ENCODE data around the gene SFR1. TPM values are rescaled to one million over a fixed set of nuclear protein-coding genes. Genes with fewer than 3 reads are reported as not detected.
A peak's percentile ranks its signal among the peaks of the same experiment; 100 is the strongest.

SFR1 gene
- total RNA-seq, 1 donor from 2014 or later = 3.4 TPM

DNA sequence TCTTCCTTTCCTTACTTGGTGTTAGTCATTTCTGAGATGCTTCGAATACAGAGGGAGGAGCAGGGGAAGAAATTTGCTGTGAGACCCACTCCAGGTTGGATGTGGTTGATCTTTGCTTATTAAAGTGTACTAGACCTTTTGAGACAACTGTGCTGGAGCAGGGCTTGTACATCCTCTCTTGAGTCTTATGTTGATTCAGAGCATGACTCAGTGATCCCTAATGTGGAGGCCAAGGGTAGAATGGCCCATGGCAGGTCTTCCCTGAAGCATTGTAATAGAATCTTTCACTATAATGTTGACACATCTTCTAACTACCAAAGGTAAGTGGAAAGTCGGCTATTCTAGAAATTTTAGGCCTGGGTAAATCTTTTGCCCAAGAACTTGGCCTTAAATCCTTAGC lies 17.0 kb upstream of the SFR1 start:
- DNase-seq (ENCODE audit: low read depth in 2 of 2) = no peak

DNA sequence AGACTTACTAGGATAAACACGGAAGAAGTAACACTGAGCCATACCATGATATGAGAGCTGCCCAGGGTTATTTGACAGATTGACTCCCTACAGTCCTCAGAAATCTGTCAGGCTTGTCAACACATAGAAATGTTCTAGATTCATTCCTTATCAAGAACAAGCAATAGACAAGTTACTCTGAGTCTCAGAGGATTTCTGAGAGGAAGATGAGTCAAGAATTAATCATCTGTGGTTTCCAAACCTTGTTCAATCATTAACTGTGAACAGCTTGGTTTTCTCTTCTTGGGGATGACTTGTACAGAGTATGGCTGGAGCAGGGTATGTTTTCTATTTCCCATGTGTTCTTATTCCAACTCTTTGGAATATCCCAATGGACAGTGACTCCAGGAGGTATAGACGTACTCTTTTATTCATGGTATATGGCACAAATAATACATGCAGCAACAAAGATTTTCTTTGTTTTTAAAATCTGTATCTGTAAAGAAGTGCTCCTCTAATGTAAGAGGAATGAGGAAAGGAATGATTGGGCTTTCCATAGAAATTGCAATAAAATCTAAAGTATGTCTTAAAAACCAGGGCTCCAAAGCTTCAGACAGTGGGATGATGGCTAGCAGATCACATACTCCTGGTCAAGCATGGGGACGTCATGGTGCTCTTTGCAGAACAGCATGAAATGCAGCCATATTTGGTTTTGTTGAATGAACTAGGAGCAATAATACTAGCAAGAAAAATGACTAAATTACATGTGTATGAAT lies 11.9 kb upstream of the SFR1 start:
- DNase-seq (ENCODE audit: low read depth in 2 of 2) = peak in 1 of 2 donors; percentile 83

DNA sequence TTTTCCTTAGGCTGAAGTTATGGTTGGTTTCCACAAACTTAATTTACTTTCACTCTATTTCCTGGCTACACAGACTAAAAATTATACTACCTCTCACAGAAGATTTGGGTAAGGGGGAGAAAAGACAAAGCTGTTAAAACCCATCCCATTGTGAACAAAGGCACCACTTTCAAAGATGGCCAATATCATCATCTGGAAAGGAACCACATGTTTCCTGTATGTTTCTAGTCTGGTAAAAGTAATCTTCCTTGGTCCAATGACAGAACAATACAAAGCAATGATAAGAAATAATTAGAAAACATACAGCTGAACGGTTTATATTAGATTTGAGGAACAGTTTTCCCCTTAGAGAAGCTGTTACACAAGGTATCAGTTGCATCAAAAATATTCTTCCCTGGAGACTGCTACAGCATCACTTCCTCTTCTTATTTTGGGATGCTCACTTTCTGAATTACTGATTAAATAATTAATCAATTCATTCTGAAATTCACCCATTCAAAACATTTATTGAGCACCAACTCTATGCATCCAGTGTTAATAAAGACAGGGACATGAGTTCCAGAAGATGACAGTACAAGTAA lies 8.5 kb upstream of the SFR1 start:
- peak in 1 of 2 donors; percentile 41 for DNase-seq (ENCODE audit: low read depth in 2 of 2)

DNA sequence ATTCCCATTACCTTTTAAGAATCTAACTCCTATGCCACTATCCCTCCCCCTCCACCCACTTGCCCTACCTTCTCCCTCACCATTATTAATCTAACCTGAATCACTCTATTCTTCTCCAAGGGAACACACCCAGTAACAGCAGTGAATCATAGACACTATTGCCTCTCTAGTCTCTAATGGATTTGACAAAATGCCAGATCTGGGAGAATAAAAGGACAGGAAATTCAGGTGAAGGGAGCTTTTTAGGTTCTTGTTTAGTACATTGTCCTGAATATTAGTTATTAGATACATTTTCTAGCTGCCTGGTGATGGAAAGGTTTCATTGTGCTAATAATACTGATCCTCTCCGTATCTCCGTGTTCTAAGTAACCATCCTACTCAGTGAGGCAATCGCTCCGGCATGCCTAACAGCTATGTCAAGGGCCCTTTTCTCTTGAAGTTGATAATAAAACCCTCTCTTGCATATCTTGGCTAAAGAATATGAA lies 4.1 kb upstream of the SFR1 start:
- peak in 1 of 2 donors; percentile 34 for DNase-seq (ENCODE audit: low read depth in 2 of 2)

DNA sequence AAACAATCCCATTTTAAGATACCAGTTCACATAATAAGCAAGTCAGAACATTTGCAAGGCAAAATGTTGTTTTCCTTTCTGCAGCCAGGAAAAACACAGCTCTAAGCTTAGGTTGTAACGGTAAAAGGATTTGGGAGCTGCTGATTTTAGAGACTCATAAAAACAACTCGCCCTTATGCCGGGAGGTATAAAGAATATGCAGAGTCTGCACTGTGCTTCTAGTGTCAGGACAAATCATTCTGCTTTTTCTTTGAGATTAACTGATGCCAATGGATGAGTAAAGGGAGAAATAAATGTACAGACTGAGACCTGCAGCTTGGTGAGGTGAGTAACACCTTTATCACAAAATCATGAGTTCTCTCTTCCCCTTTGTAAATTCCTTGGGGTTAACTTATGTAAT lies 2.0 kb upstream of the SFR1 start:
- DNase-seq (ENCODE audit: low read depth in 2 of 2) = no peak

DNA sequence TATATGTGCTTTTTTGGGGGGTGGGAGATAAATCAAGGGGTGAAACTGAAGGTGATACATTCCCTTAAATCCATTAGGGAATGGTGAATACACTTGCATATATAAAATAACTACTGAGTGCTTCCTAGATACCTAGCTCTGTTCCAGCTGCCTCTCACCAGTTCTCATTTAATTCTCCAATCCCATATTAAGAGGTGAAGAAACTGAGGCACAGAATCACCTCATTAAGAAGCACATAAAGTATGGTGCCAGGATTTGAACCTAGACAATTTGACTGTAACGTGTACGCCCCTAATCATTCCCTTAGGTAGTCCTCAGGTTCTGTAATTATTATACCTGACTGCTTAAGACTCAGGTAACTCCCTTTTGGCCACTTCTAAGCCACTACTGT lies 1.5 kb upstream of the SFR1 start:
- no peak for DNase-seq (ENCODE audit: low read depth in 2 of 2)

DNA sequence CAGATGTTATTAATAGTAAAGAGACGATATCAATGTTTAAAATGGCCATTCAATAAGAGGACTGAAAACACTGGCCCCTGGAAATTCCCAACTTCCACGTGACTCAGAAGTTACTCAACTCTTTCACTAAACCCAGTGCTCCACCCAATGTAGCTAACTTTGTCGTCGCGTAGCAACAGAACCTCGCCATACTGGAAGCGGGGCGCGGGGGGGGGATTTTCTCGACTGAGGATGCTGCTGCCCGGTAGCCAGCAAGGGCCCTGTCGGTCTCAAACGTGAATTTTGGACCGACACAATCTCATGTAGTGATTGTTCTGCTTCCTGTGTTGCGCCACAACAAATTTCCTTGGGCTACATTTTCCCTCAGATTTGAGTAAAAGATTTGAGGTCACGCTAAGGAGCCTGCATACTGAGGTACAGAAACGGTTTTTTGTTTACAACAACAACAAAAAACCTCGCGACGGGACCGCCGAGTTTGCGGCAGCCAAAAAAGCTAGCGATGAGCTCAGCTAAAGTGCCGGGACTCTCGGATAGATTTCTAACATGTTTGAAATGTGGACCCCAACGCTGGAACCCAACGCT lies 977 bp upstream of the SFR1 start:
- DNase-seq (ENCODE audit: low read depth in 2 of 2) = peak; percentile 98

DNA sequence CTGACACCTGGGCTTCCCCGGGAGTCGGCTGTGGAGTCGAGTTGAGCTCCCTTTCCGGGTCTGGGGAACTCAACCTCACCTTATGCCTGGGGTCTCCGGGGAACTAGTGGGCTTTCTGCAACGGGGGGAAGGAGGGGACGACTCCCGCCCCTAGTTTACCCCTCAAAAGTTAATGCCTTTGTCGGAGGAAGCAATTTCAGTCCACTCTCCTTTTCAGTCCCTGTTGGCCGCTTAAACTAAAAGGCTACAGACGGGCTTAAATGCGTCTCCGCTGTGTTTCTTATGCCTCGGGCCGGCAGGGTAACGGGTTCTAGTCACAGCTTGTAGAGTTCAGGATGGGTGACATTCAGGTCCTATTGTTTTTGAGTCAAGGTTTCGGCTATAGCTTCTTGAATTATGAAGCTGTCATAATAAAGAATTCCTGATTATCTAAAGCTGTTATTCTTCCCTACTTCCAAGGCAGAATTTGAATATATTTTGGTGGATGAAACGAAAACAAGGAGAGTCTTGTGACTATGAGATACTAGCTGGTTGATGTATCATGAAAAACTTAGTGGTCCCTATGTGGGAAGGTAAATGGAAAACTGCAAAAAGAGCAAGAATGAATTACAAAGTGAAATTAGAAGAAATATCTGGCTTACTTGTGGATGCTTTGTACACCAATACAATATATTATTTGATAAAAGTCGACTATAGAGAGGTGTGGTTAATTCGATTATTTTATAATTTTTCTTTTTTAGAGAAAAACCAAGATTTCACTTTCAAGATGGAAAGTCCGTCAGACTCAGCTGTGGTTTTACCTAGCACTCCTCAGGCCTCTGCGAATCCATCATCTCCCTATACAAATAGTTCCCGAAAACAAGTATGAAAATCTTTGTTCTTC lies 495 bp downstream of the SFR1 start:
- DNase-seq (ENCODE audit: low read depth in 2 of 2) = peak in 1 of 2 donors; percentile 26

DNA sequence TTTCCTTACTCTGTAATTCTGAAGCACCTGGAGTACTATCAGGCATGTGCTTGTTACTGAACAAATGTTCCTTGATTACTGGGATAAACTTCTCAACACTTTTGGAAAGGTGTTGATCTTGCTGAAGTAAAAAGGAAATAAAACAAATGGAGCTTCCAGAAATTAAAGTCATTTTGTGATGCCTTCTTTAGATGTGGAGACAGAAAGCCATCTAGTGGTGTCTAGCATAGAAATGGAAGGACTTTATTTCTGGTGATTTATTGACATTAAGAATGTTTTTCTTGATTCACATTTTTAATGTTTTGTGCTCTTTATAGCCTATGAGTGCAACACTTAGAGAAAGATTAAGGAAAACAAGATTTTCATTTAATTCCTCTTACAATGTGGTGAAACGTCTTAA lies 1.4 kb downstream of the SFR1 start:
- peak; percentile 39 to 44 for DNase-seq (ENCODE audit: low read depth in 2 of 2)

DNA sequence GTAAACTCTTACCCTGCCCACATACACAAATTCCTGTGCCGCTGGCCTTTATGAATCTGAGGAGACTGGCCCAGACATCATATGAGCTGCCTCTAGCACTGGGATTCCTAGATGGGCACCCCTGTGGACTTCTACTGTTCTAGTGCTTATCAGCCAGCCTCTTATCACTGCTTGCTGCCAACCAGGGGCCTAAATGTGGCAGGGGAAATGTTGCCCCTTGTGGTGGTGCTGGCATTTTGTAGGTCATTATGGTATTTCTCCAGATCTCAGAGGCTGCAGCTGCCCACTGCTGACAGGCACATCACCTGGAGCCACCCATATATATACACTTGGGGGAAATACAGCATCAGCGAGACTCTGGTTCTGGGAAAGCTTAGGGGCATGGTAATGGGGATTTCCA lies 5.4 kb downstream of the SFR1 start:
- peak; percentile 4 to 16 for DNase-seq (ENCODE audit: low read depth in 2 of 2)

DNA sequence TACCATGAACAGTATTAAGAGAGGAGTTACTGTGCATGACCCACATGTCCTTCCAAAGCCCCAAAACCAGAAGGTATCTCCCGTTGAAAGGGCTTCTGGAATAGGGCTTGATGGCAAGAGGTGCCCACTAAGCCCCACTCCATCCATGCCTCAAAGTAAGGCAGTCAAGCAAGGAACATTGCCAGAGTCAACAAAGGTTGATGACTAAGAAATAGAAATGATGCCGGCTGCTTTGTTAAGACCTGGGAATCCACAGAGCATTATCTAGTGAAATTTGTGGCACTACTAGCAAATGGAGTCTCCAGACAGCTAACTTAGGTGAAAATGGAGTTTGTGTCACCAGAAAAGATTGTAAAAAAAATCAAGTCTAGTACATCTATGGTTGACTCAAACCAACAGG lies 6.2 kb downstream of the SFR1 start:
- DNase-seq (ENCODE audit: low read depth in 2 of 2) = peak in 1 of 2 donors; percentile 8

DNA sequence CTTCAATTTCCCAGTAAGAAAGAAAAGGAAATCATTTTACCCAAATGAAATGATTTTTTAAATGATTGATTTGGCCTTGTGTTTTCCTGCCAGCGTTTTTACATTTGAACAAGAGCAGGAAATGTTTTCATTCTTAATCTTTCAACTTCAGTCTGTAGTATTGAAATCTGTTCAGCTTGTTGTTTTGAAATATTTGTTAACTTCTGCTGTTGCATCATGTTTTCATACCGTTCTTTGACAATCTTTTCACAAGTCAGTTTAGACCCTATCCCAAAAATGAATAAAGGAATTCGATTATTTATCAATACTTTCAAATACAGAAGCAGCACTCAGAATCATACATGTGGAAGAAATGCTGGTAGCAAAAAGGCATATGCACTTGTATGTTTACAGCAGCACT lies 8.1 kb downstream of the SFR1 start:
- DNase-seq (ENCODE audit: low read depth in 2 of 2) = peak in 1 of 2 donors; percentile 39

DNA sequence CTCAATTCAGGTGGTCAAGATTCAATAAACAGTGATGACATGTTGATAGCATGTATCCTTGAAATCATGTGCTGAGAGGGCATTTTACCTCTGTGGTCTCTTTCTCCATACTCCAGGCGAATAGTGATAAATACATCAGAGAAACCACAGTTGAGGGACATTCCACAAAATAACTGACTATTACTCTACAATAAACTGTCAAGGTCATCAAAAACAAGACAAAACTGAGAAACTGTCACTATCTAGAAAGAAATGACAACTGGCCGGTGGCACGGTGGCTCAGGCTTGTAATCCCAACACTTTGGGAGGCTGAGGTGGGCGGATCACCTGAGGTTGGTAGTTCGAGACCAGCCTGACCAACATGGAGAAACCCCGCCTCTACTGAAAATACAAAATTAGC lies 16.2 kb downstream of the SFR1 start:
- DNase-seq (ENCODE audit: low read depth in 2 of 2) = no peak

DNA sequence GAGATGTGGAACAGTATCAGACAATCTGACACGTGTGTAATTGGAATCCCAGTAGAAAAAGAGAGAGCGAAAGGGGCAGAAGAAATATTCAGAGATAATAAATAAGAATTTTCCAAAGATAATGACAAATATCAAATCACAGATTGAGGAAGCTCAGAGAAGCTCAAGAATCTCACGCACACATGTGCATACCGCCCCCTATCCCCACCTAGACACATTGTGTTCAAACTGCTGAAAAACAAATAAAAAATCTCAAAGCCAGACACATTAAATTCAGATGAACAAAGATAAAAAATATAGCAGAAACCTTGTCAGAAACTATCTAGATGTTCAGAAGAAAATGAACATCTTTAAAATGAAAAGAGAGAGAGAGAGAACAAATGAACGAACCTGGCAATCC lies 17.2 kb downstream of the SFR1 start:
- DNase-seq (ENCODE audit: low read depth in 2 of 2) = peak; percentile 7 to 17

DNA sequence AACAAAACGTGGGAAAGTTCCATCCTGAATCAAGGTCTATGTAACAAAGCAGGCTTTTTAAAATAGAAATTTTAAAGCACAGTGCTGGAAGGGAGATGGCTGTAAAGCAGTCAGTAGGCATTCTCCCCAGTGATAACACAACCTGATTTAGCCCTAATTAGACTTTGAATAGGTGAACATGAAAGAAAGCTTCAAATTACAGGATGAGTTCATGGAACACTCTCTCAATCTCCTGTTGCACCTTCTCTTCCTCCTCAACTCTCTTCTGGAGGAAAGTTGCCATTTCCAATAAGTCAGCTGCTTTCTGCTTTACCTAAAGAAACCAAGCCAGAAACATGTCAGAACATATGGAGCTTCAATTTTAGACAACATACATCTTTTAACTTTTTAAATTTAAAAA lies 20.1 kb downstream of the SFR1 start:
- no peak for DNase-seq (ENCODE audit: low read depth in 2 of 2)

DNA sequence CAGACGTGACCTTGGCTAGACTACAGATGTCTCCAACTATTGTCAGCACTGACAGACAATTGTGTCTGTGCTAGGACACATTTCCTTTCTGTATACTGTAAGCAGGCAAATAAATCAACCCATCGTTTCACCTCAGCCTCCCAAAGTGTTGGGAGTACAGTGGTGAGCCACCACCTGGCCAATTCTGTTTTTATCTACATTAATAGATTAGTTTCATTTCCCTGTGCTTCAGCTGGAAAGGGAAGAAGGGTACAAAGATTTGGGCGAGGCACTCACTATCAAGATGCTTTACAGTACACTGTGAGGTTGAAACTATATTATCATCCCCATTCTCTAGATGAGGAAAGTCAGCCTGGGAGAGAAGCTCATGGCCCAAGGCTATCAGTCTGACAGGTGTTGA lies 21.9 kb downstream of the SFR1 start:
- DNase-seq (ENCODE audit: low read depth in 2 of 2) = no peak

DNA sequence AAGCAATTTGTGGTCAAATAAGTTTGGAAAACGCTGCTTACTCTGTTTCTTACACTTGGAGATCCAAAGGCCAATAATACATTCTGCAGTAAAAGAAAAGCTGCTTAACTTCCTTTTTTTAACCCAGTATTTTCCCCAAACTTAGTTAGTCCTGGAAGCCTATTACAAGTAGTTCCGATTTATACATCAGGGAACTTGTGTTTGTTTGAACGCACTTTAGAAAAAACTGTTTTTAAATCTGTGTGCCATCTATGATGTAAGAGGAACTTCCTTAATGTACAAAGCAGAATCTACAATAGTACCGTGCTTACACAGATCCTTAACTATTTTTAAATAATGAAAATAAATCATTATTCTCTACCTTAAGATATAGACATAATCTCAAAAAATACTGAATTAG lies 23.0 kb downstream of the SFR1 start:
- no peak for DNase-seq (ENCODE audit: low read depth in 2 of 2)

DNA sequence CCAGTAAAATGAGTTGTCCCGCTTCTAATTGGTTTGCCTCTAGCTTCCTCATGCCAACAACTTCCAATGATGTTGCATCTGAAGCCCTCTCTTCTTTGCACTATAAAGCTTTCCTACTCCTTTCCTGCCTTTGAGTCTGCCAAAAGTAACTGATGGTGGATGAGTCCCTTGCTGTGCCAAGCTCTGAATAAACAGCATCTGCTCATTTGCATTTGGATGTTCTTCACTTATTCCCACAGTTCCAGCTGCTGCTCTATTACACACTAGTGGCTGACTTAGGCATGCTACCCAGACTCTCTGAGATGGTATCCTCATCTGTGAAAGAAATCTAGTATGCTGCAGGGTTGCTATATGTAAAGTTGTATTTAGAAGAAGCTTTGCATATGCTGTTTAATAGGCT lies 24.9 kb downstream of the SFR1 start:
- DNase-seq (ENCODE audit: low read depth in 2 of 2) = no peak

DNA sequence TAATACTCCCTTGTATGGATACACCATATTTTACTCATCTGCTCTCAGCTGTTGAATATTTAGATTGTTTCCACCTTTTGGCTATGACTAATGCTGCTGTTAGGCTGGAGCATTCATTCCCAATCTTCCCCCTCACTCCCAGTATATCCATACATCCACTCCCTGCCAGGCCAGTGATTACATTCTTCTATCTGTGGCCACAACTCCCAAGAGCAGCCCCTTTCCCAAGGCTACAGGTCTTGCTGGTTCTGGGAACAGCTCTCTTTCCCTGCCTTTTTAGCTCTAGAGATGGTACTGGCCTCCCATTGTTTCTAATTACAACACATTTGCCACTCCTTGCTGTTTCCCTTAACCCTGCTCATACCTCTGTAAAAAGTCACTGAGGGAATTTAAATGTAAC lies 28.2 kb downstream of the SFR1 start:
- no peak for DNase-seq (ENCODE audit: low read depth in 2 of 2)

DNA sequence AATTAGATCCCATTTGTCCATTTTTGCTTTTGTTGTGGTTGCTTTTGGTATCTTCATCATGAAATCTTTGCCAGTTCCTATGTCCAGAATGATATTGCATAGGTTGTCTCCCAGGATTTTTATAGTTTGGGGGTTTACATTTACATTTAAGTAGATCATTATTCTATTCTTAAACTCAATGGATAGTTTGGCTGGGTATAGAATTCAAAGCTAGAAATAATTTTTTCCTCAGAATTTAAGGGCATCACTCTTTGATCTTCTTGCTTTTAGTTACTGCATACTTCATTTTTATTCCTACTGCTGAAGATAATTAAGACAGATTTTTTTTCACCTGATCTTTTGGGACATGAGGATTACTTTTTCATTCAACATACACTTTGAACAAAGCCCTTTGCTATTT lies 29.8 kb downstream of the SFR1 start:
- no peak for DNase-seq (ENCODE audit: low read depth in 2 of 2)

DNA sequence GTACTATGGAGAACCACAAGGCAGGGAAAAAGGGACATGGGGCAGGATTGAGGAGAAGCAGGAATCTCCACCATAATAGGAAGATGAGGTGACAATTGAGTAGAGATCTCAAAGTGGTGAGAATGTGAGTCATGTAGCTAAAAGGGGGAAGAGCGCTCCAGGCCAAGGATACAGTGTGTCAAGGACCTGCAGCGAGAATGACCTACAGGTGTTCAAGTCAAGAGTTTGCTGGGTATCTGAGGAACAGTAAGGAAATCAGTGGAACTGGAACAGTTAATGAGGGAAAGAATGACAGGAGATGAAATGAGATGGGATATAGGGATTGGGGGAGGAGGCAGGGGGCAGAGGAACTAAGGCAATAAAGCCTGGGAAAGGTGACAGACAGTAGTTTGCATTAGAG lies 33.6 kb downstream of the SFR1 start:
- no peak for DNase-seq (ENCODE audit: low read depth in 2 of 2)

All from lung microvascular endothelial cell (primary cell).